GM19452 (cell line): ENCODE data around the gene SRGAP1.
A peak's percentile ranks its signal among the peaks of the same experiment; 100 is the strongest.
"Not testable (repeated sequence)": the region's sequence is repeated elsewhere in the genome, so short reads cannot be mapped to it uniquely, and the experiment has no call there.

Source experiments
- ATAC-seq: cut with Tn5 transposase; IDR thresholded peaks from one replicate; pipeline ENCODE4 v1.9.1; 2021; ENCODE audit not compliant: unreplicated experiment

Gene SRGAP1

GRCh38 chr12:64154677-64155076, 310.2 kb downstream of the SRGAP1 start:
- no peak for ATAC-seq

DNA sequence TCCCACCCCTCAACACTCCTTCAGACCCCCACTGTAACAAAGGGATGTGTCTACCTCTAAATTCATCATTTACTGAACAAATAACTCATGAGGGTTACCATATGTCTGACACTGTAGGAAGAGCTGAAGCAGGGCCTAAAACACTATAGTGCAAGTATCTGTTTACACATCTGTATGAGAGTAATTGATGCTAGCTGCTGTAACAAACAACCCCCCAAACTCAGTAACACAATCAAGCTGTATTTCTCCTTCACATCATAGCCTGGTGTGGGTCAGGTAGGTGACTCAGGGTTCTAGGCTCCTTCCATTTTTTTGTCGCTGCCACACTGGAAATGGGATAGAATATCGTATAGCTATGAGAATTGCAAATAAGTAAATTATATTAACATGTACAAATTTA, 312.6 kb downstream of the SRGAP1 start:
- ATAC-seq: no peak

- ATAC-seq: no peak
Measured at GRCh38 chr12:64160021-64160710, 315.7 kb downstream of the SRGAP1 start.

GRCh38 chr12:64160711-64161060, 316.2 kb downstream of the SRGAP1 start:
- no peak for ATAC-seq

GRCh38 chr12:64166606-64167005, 322.1 kb downstream of the SRGAP1 start:
- ATAC-seq: not testable (repeated sequence)

DNA sequence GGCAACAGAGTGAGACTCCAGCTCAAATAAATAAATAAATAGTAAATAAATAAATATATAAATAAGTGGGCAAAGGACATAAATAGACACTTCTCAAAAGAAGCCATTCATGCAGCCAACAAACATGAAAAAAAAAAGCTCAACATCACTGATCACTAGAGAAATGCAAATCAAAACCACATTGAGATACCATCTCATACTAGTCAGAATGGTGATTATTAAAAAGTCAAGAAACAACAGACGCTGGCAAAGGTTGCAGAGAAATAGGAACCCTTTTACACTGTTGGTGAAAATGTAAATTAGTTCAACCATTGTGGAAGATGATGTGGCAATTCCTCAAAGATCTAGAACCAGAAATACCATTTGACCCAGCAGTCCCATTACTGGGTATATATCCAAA, 322.5 kb downstream of the SRGAP1 start:
- ATAC-seq: not testable (repeated sequence)

DNA sequence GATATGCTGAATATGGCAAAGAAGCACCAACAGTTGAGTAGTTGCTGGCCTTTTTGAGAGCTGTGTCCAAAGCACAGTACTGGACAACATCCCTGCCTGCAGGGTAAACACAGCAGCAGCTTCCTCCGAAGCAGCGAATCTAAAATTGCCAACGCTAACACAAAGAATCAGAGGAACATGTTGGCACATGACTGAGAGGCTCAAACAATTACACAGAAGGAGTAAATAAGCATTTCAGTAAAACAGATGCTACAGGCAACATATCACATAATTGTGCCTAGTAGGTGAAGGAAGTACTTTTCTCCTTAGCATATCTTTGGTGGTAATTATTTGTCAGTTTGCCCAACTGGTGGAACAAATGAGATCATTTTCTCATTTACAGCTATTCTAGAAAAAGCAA, 325.5 kb downstream of the SRGAP1 start:
- no peak for ATAC-seq

DNA sequence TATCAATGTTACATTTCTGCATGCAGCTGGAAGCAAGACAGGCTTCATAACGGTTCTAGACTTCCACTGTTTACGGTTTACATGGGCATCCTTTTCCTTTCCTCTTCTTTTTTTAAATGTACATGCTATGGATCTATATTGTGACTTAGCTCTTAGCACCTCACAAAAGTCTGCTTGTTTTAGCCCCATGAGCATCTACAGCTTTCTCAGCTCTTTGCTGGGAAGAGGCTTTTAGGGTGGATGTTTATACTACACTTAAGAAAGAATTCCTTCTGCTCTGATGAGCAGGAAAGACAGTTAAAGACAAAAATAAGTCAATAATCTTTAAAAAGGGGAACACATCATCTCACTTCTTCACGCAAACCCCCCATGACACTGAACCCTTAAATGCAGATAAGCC, 326.2 kb downstream of the SRGAP1 start:
- ATAC-seq: no peak

GRCh38 chr12:64171715-64172114, 327.2 kb downstream of the SRGAP1 start:
- ATAC-seq: no peak

GRCh38 chr12:64172143-64172970, 327.9 kb downstream of the SRGAP1 start:
- no peak for ATAC-seq

DNA sequence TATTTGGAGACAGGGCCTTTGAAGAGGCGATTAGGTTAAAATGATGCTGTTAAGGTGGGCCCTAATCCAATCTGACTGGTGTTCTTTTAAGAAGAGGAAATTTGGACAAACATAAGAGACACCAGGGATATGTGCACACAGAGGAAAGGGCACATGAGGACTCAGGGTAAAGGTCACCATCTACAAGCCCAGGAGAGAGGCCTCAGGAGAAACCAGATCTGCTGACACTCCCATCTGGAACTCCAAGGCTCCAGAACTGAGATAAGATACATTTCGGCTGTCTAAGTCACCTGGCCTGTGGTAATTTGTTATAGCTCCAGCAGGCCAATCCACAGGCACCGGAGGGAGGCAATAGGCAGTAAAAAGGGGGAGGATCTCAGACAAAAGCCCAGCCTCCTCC, 329.0 kb downstream of the SRGAP1 start:
- ATAC-seq: no peak

- ATAC-seq: no peak
Measured at GRCh38 chr12:64175254-64175945, 330.9 kb downstream of the SRGAP1 start.

- no peak for ATAC-seq
Measured at GRCh38 chr12:64177001-64177400, 332.5 kb downstream of the SRGAP1 start.

DNA sequence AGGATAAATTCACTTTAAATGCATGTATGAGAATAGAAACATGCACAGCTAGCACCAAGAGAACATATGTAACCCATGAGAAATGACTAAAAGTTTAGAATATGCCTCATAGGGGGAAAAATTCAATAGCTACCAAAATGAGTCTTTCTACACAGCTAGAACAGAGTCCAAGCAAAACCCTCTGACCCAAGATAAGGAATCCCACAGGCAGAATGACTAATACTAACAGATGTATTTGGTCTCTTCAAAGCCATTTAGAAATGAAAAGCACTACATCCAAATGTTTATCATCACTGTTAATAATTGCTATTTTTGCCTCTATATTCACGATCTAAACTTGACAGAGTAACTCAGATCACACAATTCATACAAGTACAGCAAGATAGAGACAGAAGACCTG, 333.6 kb downstream of the SRGAP1 start:
- ATAC-seq: no peak

DNA sequence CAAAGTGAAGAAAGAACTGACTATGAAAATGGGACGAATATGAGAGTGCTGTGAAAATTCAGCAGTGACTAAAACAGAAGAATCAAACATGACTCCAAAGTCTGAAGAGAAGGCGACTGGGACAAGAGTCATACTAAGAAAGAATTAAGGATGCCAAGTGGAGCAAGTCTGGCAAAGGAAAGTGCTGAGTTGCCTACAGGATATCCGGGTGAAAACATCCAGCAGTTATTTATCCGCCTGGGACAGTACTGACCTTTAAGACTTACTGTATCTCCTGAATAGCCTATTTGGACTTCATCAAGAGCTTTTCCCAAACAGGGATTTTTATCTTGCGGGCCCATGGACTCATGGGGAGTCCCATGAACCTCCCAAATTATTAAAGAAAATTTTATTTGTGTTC, 336.5 kb downstream of the SRGAP1 start:
- no peak for ATAC-seq

DNA sequence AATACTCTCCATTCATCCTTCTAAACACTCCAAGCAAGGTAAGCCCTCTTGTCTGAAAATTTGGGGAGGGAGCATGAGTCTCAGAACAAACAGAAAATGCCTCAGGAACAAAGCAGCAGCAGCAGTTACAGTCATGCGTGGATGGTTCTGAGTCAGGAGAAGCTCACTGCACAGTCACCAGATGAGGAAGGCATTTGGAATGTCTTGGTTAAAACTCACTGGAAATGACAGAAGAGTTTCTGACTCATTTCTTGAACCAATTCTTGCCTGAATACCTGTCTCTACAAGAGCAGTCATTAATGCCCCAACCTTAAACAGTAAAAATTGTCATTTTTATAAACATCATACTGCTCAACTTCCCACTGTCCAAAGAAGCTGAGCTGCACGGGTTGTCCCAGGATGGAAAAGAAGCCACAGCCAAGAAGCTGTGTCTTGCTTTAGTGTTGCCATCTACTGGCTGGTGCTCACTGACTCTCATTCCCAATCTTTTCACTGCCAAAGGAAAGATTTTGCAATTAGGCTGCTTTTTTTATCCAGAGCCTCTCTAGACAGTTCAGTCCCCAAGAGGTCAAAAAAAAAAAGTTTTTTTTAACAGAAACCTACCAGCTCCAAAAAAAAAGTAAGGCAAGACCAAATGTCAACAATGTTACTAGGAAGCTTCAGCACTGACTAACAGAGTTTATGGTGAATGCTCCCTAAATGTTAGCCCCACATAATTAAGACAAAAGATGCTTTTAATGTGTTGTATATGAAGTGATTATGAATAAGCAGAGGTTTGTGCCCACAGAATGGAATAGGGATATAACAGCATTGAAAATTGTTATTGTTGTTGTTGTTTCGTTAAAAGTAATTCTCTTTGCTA, 337.2 kb downstream of the SRGAP1 start:
- ATAC-seq: no peak

DNA sequence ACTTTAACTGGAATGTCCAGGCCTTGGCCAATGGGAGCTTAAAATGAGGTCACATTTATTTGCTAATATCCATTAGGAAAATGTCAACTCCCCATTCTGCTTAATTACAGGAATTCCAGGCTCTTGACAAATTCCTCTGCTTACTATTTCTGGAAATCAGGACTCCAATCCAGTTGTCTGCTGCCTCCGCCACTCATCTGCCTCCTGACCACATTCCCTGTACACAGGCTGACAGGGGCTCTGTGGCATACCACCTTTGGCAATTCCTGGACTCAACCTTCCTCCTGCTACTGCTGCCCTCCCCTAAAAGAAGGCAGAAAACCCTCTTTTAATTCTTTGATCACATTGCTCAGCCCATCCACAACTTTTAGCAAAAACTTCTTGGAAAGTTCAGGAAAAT, 339.7 kb downstream of the SRGAP1 start:
- ATAC-seq: no peak

GRCh38 chr12:64186789-64187188, 342.3 kb downstream of the SRGAP1 start:
- peak; percentile 92 for ATAC-seq

DNA sequence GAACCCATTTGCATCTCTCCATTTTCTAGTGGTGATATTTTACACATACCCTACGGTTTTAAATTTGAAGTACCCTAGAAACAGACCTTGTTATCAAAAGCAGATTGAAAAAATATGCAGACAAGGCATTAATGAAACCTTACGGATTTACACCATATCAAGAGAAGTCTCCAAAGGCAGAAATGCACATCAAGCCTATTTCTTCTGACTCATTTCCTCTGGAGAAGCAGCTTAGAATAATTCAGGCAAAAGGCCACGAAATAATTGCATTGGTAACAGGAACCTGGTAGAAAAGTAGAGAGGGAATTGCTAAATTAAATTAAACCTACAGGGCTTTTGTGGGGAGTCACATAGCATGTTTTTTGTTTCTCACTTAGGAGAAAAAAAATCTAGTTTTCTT, 342.9 kb downstream of the SRGAP1 start:
- no peak for ATAC-seq

DNA sequence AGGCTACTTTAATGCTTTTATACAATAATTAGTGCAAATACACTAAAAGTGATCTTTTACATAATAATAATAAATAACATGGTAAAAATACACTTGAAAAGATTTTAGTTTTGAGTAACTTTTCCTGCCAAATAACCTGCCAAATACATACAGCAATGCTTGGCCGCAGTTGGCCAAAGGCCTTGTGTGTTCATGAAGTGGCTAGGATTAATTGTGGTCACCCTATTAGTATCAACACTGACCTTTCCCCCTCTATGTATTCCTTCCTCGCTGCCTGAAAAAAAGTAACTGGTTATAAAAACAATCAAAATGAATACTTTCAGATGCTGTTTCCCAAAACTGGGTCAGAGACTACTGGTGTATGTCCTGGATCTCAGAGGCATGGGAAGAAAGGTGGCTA, 343.3 kb downstream of the SRGAP1 start:
- no peak for ATAC-seq

DNA sequence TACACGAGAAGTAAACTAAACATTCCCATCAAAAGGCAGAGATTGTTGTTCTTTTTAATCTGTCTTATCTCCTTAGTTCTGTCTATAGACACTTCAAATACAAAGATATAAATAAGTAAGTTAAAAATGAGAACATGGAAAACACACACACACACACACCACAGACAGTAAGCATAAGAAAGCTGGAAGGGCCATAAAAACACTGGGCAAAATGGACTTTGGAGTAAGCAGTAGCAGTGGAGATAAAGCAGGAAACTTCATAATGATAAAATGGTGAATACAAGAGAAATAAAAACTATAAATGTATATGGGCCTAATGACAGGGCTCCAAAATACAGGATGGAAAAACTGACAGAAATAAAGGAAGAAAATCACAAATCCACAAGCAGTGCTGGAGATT, 345.0 kb downstream of the SRGAP1 start:
- no peak for ATAC-seq
